Stimulated activated CD8-positive, alpha-beta memory T cell treated with anti-CD3 and anti-CD28 coated beads, Interleukin-4, amount 100 ng/mL, for 4 hours (primary cell): Measurements from ENCODE around the gene STEAP4.
"Not testable (repeated sequence)": the region's sequence is repeated elsewhere in the genome, so short reads cannot be mapped to it uniquely, and the experiment has no call there.

Experiments used
- DNase-seq, 2 donors: peaks; one replicate each; pipeline ENCODE4 v3.0.0-alpha.2; 2020; ENCODE audit warnings: low read depth in 2 of 2, low spot score in 1 of 2

STEAP4 gene

GRCh38 chr7:88269586-88269985, 37.1 kb downstream of the STEAP4 start:
- no peak for DNase-seq

GRCh38 chr7:88268858-88269257, 37.8 kb downstream of the STEAP4 start:
- no peak for DNase-seq

GRCh38 chr7:88268051-88268450, 38.6 kb downstream of the STEAP4 start:
- DNase-seq = no peak

GRCh38 chr7:88267421-88267820, 39.3 kb downstream of the STEAP4 start:
- DNase-seq = no peak

GRCh38 chr7:88264987-88265386, 41.7 kb downstream of the STEAP4 start:
- not testable (repeated sequence) for DNase-seq

GRCh38 chr7:88262562-88262961, 44.1 kb downstream of the STEAP4 start:
- no peak for DNase-seq

- DNase-seq = no peak
Measured at GRCh38 chr7:88260719-88261118, 46.0 kb downstream of the STEAP4 start.

GRCh38 chr7:88259656-88260380, 46.9 kb downstream of the STEAP4 start:
- no peak for DNase-seq

- not testable (repeated sequence) for DNase-seq
Measured at GRCh38 chr7:88258296-88258695, 48.4 kb downstream of the STEAP4 start.

- DNase-seq = no peak
Measured at GRCh38 chr7:88256906-88257305, 49.8 kb downstream of the STEAP4 start.

- DNase-seq = no peak
Measured at GRCh38 chr7:88254721-88255424, 51.8 kb downstream of the STEAP4 start.

GRCh38 chr7:88253640-88254039, 53.1 kb downstream of the STEAP4 start:
- DNase-seq = no peak

- DNase-seq = no peak
Measured at GRCh38 chr7:88244258-88244657, 62.4 kb downstream of the STEAP4 start.

- DNase-seq = no peak
Measured at GRCh38 chr7:88243345-88243909, 63.3 kb downstream of the STEAP4 start.

GRCh38 chr7:88239852-88240251, 66.8 kb downstream of the STEAP4 start:
- no peak for DNase-seq

- DNase-seq = no peak
Measured at GRCh38 chr7:88233828-88234227, 72.9 kb downstream of the STEAP4 start.

GRCh38 chr7:88230646-88231045, 76.0 kb downstream of the STEAP4 start:
- no peak for DNase-seq

- DNase-seq = no peak
Measured at GRCh38 chr7:88229302-88229995, 77.2 kb downstream of the STEAP4 start.

GRCh38 chr7:88226886-88227516, 79.7 kb downstream of the STEAP4 start:
- DNase-seq = no peak

GRCh38 chr7:88226201-88226600, 80.5 kb downstream of the STEAP4 start:
- no peak for DNase-seq

- no peak for DNase-seq
Measured at GRCh38 chr7:88224601-88225275, 82.0 kb downstream of the STEAP4 start.
